Hindlimb muscle (tissue), 1 donor: ENCODE data around the gene KASH5. TPM values are rescaled to one million over a fixed set of nuclear protein-coding genes. Genes with fewer than 3 reads are reported as not detected.

ENCODE experiments used
- DNase-seq: peaks from one replicate; pipeline ENCODE4 v3.0.0-alpha.2; 2013
- polyA plus RNA-seq: library from polyadenylated mRNA; unstranded; fragments of 120-200 nt; gene quantifications from one replicate; pipeline ENCODE4 v1.2.1, GENCODE V29; 2013; ENCODE audit not compliant: insufficient read length

Gene KASH5, protein sequence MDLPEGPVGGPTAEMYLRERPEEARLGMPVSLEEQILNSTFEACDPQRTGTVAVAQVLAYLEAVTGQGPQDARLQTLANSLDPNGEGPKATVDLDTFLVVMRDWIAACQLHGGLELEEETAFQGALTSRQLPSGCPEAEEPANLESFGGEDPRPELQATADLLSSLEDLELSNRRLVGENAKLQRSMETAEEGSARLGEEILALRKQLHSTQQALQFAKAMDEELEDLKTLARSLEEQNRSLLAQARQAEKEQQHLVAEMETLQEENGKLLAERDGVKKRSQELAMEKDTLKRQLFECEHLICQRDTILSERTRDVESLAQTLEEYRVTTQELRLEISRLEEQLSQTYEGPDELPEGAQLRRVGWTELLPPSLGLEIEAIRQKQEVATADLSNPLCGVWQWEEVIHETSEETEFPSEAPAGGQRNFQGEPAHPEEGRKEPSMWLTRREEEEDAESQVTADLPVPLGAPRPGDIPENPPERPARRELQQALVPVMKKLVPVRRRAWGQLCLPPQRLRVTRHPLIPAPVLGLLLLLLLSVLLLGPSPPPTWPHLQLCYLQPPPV
- not detected for polyA plus RNA-seq

- DNase-seq, result peak; percentile 70
These were observed at the start of gene KASH5 for GRCh38 chr19:49387936-49388372. Gene KASH5 (plus strand): TSS chr19:49388249. CDS start chr19:49390884, 2,635 bp downstream.

DNA sequence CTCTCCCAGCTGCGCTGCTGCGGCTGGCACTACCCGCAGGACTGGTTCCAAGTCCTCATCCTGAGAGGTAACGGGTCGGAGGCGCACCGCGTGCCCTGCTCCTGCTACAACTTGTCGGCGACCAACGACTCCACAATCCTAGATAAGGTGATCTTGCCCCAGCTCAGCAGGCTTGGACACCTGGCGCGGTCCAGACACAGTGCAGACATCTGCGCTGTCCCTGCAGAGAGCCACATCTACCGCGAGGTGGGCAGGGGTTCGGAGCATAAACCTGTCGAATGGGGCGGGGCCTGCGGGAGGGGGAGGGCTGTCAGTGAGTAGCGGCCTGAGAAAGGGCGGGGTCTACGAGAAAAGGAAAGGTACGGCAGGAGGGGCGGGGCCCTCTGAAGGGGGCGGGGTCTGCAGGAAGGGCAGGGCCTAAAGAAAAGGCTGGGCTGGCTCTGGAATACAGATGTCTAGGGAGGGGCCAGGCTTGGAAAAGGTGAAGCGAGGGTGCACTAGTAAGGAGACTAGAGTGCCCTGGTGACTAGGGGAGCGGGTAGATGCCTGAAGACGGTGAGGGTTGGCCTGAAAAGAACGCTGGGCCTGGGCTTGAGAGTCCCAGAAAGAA is 49.3 kb upstream of the KASH5 start:
- no peak for DNase-seq

DNA sequence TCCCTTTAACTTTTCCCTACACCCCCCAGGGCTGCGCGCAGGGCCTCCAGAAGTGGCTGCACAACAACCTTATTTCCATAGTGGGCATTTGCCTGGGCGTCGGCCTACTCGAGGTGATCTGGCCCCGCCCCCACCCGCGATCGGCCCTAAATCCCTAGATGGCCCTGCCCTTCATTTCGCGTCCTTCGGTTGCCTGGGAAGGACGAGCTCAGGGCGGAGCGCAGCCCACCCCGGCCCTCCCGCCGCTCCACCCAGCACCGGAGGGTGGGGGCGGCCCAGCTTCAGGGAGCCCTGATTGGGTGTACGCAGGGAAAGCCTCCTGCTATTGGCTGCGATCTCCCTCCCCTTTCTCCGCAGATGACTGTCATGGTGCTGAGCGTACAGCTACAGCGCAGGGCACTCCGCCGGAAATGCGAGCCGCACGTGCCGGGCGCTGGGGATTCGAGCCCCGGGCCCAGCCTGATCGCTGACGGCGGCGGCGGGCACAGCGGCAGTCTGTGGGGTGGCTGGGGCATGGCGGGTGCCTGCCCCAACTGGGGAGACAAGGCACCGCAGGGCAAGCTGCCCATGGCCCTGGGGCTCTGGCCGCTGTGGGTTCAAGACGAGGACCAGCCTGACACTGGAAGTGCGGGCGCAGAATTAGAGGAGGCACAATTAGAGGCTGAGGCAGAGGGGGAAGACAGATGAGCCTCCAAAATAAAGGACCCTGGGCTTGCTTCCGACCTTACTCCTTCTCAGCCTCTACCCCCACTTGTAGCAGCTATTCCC is 48.6 kb upstream of the KASH5 start:
- peak; percentile 88 for DNase-seq

GRCh38 chr19:49340069-49340864 is 47.8 kb upstream of the KASH5 start:
- no peak for DNase-seq

GRCh38 chr19:49340865-49341718 is 47.0 kb upstream of the KASH5 start:
- no peak for DNase-seq

GRCh38 chr19:49342291-49342721 is 45.7 kb upstream of the KASH5 start:
- no peak for DNase-seq

- no peak for DNase-seq
These were observed 44.9 kb upstream of the KASH5 start for GRCh38 chr19:49343123-49343522.

DNA sequence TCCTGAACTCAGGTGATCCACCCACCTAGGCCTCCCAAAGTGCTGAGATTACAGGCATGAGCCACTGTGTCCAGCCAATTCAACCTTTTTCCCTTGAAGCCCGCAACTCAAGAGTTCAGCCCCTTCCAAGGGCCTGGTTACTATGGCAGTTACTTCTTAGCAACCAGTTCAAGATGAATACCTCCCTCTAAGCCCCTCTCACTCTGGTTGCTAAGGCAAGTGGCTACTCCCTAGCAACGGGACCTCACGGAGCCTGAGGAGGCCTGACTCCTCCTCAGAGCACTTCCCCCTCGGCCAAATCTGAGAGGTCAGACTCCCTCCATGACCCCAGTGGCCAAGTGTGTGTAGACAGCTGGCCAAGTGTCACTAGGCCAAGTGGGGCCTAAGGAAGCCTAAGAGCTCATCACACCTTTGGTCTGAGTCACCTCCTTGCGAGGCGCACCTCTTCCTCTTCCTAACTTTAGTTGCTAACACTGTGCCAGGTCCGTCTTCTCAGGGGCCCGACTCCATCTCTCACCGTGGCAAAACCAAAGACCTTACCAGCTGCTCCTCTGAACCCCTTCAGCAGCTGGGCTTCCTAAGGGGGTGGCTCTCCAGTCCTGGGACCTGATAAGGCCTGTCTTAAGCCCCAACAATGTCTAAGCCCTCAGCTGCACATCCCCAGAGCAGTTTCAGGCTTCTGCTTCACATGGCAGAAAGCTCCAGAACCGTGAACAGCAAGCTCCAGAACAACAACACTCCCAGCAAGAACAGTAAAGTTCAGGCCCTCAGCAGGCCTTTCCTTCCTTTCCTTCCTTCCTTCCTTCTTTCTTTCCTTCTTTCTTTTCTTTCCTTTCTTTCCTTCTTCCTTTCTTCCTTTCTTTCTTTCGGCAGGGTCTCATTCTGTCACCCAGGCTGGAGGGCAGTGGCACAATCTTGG is 43.3 kb upstream of the KASH5 start:
- DNase-seq, result no peak

DNA sequence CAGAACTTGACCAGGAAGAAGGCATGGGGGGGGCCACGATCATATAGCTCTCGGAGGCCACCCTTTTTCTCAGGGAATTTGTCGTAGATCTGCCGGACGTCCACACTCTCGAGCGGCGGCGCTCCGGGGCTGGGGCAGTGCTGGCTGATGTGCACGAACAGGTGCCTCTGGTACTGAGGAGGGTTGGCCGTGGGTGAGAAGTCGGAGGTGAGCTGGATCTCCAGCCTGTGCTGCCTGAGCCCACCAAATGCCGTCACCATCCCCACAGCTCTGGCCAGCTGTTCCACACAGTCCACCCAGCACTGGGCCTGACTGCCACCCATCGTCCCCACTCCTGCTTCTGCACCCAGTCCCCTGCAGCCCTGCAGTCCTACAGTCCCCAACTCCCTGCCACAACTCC is 40.9 kb upstream of the KASH5 start:
- DNase-seq, result no peak

DNA sequence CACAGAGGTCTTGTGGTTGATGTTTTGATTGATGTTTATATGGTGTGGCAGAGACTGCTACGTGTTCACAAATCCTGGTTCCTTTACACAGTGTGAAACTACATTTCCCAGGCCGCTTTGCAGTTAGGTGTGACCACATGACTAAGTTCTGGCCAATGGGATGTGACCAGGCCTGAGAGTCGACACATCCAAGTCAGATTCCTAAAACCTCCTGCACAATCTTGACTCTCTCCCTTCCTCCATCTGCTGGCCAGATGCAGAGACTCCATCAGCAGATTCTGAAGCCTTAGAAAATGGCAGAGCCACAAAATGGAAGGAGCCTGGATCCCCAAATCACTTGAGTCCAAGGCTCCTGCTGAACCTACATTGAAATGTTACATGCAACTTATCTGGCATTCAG is 40.2 kb upstream of the KASH5 start:
- DNase-seq, result no peak

- no peak for DNase-seq
These were observed 39.5 kb upstream of the KASH5 start for GRCh38 chr19:49348305-49349189.

- no peak for DNase-seq
These were observed 38.5 kb upstream of the KASH5 start for GRCh38 chr19:49349567-49349966.

- peak; percentile 69 for DNase-seq
These were observed 32.1 kb upstream of the KASH5 start for GRCh38 chr19:49355909-49356353.

DNA sequence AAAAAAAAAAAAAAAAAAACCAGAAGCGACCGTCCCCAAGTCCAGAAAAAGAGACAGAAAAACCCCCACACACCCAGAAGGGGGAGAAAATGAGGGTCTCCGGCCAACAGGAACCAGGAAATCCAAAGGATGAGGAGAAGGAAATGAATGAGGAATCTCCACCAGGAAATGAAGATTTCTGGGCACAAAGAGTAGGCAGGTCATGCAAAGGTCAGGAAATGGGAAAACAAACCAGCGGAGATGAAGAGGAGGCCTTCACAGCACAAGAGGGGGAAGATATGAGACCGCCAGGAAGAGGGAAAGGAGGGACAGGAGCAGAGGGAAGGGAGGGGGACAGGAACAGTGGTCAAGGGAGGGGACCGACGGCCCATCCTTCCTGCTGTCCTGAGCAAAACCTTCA is 31.7 kb upstream of the KASH5 start:
- no peak for DNase-seq

DNA sequence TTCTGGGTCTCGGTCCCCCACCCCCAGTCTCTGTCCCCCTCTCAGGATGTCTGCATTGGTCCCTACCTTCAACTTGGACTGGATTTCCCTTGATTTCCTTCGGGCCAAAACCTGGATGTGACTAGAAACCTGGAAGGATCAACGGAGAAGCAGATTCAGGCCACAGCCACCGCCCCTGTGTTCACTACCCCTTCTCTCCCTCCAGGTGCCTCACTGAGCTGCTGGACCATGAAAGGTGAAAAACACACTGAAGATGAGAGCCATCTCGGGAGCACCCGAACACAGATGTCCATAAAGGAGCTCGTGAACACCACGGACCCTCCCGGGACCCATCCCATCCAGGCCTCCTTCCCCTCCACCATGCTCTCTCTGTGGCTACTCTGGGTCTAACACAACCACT is 30.9 kb upstream of the KASH5 start:
- no peak for DNase-seq

DNA sequence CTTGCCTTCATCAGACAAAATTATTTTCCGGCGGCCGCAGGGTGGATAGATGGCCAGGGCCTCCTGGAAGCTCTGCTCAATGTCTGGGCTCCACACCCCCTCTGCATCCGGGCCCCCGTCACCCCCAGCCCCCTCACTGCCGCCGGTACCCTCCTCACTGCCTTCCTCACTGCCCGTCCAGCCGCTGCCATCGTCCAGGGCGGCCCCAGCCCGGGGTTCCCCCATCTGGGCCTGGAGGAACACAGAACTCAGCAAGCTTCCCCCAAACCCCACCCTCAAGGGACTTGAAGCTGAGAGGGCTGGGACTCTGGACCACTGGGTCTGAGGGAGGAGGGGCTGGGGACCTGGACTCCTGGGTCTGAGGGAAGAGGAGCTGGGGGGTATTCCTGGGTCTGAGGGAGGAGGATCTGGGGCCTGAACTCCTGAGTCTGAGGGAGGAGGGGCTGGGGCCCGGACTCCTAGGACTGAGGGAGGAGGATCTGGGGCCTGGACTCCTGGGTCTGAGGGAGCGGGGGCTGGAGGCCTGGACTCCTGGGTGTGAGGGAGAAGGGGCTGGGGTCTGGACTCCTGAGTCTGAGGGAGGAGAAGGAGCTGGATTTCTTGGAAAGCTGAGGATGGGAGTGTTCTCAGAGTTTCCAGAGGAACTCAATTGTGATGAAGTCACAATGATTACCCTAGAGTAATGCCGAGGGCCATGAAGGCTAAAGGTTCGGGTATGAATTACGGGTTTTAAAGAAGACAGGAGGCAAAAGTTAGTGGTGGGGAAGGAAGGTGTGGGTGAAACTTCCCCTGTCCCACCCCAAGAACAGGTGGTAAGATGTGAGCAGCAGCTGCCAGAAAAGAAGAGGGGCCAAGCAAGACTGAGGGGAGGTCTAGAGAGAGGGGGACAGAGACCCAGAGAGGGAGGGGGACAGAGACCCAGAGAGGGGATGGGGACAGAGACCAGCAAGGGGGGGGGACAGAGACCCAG is 27.9 kb upstream of the KASH5 start:
- DNase-seq, result peak; percentile 42

GRCh38 chr19:49361438-49362047 is 26.5 kb upstream of the KASH5 start:
- peak; percentile 94 for DNase-seq
